ENCODE data around the gene PROSER3.
A peak's percentile ranks its signal among the peaks of the same experiment; 100 is the strongest.

PROSER3 gene

DNA sequence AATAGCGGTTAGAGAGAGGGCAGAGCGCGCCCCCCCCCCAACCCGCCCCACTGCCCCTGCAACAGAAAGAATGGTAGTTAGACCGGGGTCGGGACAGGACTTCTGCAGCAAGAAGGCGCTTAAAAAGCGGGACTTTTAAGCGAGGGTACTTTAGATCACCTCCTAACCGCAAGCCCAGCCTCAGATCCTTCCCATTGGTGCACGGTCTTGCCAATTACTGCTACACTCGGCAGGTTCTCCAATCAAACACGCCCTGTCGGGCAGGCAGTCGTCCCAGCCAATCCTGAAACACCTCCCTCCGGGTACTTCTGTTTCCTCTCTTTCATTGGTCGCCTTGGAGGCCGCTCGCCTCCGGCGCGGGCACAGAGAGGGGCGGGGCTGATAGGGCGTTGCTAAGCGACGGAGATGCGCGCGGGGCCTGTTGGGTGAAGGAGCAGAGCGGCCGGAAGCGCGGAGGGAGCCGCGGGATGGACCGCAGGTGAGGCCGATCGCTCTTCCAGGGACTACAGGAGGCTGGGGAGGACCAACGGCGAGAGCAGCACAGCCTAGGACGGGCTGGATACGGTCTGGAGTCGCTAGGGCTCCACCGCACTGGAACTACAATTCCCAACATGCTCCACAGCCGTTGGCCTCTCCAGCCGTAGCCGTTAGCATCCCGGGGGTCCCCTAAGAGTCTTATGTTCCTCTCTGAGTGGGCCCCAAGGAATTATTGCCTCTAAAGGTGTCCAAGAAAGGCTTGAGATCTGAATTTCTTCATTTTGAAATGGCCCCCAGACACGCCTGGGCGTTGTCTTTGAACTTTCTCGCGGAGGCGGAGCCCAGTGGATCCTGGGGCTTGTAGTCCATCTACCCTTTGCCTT lies at the start of gene PROSER3:
TSS of gene PROSER3 (plus strand) at position 428 of the 860 bp plus-strand sequence. CDS start at position 468, 40 bp downstream.
- DNase-seq, result peak; percentile 100

DNA sequence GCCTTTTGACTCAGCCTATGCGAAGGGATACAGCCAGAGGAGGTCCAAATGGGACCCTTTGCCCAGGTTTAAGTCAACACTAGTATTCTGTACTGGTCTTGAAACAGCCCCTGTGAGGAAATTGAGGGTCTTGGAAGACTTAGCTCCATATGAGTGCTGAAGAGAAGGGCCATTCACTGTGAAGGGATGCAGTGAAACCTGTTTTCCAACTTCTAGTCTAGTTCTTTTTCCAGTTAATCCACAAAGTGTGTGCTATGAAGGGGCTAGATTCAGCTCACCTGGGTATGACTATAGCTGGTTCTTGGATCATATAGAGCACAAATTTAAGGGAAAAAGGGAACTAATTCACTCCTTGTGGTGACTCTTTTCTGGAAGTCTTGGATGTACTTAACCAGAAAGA lies 49.6 kb upstream of the PROSER3 start:
- DNase-seq, result no peak

DNA sequence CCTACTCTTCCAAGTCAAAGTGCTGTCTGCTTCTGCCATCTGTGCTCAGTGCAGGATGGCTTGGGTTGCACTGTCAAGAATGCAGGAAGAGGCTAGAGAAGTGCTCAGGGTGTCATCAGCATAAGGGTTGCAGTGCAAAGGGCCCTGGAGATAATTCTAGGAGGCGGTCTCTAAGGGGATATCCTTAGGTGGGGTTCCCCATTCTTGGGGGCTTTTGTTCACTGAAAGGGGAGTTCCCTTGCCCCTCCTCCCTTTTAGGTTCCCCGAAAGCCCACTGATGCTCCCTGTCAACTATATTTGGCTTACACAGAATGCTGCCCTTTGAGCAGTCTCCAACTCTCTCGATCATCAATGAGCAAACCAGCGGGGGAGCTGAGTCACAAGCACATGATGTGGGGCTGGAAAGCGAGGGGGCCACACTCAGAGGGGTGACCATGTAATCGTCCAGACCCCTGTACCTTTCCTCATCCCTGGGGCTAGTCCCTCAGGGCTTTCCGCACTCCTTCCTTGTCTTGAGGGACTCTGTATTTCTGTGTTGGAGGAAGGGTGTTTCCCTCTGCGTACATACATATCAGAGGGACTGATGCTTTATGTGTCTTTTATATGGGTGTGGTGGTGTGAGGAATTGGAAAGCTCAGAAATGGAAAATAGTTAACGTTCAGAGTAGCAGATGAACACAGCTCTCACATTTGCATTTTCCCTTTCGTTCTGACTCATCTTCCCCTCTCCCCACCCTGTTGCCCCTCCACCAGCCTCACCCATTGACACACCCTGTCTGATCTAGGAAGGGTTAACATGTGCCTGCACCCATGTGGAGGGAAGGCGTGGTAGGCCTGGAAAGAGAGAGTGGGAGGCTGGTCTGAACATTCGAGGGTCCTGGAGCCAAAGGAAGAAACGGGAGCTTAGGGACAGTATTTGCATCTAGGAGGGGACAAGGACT lies 46.9 kb upstream of the PROSER3 start:
- no peak for DNase-seq

DNA sequence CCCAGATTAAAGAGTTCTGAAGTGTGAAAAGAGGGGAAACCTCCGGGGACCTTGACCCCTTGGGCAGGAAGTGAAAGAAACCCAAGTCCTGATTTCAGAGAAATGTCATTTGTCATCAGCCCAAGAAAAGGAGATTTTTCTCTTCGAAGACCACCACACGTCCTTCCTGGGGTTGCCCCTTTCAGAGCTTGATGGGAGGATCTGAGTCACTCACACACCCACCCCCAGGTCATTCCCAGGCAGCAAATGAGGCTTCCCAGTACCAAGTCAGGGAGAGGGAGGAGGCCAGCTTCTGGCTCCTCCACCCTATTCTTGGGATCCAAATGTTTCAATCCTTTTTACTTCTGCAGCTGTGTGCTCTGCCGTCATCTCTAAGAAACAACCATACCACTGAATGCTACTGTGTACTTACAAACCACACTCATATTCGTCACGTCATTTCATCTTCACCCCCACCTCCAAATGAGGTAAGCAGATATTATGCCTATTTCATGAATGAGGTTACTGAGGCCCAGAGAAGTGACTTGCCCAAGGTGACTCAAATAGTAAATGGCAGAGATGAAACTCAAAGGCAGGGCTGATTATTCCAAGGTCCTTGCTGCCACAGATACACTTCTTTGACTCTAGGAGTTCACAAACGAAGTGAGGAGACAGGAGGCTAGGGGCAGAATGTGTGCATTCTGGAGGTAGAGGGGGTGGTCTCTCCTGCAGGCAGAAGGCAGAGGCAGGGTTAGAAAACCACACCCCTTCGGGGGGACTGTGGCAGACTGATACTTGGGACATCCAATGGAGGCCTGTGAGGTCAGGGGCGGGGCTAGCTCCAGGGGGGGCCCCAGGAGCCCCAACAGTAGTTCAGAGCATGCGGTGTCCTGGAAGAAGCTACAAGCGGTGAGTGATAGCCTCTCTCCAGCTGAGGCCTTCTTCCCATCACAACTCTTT lies 45.1 kb upstream of the PROSER3 start:
- DNase-seq, result no peak

DNA sequence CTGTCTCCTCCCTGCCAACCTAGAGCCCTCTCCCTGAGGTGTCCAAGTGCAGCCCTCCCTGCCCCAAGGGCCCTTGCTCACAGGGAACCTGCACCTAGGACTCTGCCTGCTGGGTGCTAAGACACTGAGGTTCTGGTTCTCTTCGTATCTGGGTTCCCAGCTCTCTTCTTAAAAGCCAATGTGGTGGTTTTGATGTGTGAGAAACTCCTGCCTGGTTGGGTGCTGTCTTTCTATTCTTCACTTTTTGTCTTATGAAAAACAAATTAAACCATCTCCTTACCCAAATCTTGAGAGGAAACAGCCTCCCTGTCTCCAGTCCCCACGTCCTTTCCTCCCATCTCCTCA lies 44.5 kb upstream of the PROSER3 start:
- DNase-seq, result no peak

DNA sequence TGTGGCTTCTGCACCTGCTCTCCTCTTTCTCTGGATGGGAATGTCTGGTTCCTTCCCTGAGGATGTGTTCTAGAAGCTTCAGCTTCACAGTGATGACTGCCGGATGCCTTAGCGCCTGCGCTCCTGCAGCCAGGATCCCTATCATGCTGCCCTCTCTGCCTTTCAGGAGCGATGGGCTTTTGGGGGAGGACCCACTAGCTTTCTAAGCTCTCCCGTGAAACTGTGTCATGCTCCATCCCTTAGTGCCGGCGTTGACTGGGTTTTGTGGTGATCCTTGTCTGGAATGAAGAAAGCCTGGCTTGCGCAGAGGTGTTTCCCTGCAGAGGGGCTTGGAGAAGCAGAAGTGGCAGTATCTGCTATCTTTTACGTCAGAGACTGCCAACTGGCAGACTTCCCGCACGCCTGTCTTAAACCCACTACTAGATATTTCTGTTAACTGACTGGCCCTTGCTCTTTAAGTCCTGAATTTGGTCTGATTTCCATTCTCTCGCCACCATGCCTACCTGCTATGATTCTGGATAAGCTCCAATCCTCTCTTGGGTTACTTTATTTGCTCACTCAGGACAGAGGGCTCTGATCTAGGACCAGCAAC lies 44.0 kb upstream of the PROSER3 start:
- DNase-seq, result no peak

DNA sequence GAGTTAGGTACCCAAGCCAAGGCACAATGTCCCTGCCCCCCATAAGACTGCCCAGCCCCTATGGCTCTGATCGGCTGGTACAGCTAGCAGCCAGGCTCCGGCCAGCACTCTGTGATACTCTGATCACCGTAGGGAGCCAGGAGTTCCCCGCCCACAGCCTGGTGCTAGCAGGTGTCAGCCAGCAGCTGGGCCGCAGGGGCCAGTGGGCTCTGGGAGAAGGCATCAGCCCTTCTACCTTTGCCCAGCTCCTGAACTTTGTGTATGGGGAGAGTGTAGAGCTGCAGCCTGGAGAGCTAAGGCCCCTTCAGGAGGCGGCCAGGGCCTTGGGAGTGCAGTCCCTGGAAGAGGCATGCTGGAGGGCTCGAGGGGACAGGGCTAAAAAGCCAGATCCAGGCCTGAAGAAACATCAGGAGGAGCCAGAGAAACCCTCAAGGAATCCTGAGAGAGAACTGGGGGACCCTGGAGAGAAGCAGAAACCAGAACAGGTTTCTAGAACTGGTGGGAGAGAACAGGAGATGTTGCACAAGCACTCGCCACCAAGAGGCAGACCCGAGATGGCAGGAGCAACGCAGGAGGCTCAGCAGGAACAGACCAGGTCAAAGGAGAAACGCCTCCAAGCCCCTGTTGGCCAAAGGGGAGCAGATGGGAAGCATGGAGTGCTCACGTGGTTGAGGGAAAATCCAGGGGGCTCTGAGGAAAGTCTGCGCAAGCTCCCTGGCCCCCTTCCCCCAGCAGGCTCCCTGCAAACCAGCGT lies 43.2 kb upstream of the PROSER3 start:
- DNase-seq, result peak; percentile 30

DNA sequence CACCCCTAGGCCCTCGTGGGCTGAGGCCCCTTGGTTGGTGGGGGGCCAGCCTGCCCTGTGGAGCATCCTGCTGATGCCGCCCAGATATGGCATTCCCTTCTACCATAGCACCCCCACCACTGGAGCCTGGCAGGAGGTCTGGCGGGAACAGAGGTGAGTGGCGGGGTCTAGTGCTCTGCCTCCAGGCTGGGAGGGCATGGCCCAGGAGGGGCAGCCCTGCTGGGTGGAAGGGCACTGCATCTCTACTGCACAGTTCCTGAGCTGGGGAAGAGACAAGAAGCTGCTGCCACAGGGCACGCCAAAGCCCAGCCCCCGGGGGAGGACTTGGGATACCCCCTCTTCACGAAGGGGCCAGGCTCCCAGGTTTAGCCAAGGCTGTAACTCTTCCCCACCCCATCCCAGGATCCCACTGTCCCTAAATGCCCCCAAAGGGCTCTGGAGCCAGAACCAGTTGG lies 42.6 kb upstream of the PROSER3 start:
- DNase-seq, result no peak

DNA sequence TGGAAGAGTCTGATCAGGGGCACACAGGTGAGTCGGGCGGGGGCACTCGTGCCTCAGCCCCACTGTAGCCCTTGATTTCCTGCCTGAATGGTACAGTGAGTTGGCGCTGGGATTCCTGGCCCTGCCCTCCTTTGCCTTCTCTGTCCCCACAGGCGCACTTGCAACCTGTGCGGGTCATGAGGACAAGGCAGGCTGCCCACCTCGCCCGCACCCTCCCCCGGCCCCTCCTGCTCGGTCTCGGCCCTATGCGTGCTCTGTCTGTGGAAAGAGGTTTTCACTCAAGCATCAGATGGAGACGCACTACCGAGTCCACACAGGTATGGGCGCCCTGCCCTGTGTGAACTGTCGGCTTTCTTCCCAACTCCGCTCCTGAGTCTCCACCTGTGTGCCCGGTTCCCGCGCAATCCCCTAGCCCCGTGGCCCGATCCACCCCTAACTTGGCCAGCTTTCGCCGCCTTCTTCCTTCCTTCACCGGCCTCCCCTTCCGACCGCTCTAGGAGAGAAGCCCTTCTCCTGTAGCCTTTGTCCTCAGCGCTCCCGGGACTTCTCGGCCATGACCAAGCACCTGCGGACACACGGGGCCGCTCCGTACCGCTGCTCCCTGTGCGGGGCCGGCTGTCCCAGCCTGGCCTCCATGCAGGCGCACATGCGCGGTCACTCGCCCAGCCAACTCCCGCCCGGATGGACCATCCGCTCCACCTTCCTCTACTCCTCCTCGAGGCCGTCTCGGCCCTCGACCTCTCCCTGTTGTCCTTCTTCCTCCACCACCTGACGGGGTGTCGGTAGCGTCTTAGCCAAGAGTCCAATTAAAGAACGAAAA lies 41.8 kb upstream of the PROSER3 start:
- no peak for DNase-seq

DNA sequence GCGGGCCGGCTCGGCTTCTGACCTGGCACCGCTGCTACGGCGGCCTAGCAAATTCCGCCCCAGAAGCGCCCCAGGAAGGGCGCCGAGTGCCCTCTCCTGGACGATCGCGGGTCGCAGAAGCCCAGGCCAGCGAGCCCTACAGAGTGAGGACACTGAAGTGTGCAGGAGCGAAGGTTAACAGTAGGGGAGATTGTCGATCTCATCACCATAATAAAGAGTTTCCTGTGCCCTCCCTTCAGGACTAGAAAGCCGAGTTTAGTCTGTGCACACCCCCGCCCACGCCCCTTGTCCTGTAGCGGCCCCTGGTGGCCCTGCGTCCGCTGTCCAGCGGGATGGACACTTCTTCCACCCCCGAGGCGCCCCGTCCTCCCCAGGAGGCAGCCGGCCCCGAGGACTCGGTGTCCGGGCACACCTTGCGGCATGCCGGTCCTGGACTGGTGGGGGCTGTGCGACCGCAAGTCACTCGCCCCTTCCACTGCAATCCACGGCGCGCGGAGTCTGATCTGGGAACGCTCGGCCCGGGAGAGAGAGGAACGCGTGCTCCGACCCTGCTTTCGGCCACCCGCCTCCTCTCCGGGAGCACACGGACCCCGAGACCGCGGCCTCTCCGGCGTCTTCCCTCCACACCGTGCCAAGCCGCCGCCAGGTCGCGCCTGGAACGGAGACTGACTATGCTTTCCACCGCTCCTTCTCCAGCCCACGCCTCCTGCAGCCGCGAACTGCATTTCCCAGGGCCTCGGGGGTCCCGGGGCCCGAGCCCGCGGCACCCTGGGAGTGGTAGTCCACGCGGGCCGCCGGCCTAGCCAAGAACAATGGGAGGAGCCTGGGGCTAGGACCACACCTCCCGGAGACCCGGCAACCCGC lies 40.9 kb upstream of the PROSER3 start:
- DNase-seq, result peak; percentile 97

DNA sequence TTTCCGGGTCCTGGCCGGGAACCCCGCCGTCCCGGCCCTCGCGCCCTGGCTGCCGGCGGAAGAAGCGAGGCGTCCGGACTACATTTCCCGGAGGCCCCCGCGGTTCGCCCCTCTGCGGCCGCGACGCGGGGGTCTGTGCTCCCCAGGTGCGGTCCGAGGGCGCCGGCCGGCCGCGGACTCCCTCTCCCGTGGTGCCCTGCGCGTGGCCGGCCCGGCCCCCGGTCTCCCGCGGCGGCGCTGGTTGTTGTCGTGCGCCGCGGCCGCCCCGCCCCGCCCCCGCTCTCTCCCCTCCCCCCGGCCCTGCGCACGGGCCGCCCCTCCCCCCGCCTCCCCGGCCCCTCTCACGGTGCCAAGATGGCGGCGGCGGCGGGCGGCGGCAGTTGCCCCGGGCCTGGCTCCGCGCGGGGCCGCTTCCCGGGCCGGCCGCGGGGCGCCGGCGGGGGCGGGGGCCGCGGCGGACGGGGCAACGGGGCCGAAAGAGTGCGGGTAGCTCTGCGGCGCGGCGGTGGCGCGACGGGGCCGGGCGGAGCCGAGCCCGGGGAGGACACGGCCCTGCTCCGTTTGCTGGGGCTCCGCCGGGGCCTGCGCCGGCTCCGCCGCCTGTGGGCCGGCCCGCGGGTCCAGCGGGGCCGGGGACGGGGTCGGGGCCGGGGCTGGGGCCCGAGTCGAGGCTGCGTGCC lies 40.2 kb upstream of the PROSER3 start, which contains the start of gene KMT2B:
TSS of gene KMT2B (plus strand) at position 339 of the 680 bp plus-strand sequence. CDS start at position 355, 16 bp downstream.
- DNase-seq, result no peak

DNA sequence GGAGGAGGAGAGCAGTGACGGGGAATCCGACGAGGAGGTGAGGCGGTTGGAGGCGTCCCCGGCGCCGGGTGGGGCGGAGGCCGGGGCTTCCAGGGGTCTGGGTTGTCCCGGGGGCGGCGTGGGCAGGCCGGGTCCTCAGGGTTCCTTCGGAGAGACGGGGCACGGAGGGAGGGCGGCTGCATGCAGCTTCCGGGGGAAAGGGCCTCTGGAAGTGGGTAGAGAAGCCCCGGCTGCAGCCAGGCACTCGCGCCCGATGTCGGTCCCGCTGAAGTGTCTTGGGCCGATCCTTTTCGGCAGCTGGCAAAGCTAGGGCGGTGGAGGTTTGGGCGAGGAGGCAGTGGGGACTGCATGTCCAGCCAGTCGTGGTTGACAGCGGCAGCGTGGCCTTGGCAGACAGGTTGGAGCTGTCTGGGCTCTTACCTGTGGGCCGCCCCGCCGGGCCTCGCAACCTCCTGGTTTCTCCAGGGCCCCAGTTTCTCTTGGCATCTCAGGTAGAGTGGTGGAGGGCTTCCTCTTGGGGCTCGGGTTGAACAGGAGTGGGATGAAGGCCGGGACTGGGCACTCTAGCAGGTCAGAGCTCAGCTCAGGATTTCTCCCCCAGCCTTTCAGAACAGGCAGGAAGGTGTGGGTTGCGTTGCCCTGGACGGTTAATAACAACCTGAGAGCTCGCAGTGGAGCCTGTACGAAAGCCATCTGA lies 39.5 kb upstream of the PROSER3 start:
- DNase-seq, result no peak

DNA sequence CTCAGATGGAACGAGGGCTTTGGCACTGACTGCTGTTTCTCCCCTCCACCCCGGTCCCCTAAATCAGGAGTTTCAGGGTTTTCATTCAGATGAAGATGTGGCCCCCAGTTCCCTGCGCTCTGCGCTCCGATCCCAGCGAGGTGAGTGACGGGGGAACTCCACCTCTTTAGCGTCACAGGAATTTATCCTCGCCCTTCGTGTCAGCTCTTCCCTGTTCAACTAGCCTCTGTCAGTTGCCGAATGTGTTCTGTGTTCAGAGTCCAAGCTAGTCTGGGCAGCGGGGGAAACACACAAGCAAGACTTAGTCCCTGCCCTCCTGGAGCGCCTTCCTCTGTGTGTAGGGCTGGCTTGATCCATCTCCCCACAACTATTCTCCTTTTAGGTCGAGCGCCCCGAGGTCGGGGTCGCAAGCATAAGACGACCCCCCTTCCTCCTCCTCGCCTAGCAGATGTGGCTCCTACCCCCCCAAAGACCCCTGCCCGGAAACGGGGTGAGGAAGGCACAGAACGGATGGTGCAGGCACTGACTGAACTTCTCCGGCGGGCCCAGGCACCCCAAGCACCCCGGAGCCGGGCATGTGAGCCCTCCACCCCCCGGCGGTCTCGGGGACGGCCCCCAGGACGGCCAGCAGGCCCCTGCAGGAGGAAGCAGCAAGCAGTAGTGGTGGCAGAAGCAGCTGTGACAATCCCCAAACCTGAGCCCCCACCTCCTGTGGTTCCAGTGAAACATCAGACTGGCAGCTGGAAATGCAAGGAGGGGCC lies 38.4 kb upstream of the PROSER3 start:
- no peak for DNase-seq

DNA sequence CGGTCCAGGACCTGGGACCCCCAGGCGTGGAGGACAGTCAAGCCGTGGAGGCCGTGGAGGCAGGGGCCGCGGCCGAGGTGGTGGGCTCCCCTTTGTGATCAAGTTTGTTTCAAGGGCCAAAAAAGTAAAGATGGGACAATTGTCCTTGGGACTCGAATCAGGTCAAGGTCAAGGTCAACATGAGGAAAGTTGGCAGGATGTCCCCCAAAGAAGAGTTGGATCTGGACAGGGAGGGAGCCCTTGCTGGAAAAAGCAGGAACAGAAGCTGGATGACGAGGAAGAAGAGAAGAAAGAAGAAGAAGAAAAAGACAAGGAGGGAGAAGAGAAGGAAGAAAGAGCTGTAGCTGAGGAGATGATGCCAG lies 37.8 kb upstream of the PROSER3 start:
- DNase-seq, result no peak

DNA sequence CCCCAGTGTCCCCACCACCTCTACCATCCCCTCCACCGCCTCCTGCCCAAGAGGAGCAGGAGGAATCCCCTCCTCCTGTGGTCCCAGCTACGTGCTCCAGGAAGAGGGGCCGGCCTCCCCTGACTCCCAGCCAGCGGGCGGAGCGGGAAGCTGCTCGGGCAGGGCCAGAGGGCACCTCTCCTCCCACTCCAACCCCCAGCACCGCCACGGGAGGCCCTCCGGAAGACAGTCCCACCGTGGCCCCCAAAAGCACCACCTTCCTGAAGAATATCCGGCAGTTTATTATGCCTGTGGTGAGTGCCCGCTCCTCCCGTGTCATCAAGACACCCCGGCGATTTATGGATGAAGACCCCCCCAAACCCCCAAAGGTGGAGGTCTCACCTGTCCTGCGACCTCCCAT lies 37.3 kb upstream of the PROSER3 start:
- no peak for DNase-seq

DNA sequence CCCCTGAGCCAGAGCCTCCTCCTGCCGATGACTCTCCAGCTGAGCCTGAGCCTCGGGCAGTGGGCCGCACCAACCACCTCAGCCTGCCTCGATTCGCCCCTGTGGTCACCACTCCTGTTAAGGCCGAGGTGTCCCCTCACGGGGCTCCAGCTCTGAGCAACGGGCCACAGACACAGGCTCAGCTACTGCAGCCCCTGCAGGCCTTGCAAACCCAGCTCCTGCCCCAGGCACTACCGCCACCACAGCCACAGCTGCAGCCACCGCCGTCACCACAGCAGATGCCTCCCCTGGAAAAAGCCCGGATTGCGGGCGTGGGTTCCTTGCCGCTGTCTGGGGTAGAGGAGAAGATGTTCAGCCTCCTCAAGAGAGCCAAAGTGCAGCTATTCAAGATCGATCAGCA lies 36.6 kb upstream of the PROSER3 start:
- peak; percentile 28 for DNase-seq

DNA sequence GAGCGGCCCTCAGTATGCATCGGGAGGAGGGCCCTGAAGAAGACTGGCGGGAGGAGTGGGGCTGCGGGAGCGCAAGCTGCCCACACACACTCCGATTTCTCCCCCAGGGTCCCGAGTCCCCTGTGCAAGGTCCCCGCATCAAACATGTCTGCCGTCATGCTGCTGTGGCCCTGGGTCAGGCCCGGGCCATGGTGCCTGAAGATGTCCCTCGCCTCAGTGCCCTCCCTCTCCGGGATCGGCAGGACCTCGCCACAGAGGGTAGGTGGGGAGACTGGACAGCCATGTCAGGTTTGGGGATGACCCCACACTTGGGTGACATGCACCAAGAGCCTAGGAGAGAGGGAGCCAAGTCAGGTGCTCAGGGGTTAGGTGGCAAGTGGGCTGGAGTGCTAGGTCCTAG lies 35.5 kb upstream of the PROSER3 start:
- DNase-seq, result no peak

Data from MV-4-11 (cell line).